GM21717 (cell line): ENCODE results near the gene RPS19BP1.

Experiments used
- ATAC-seq: cut with Tn5 transposase; IDR thresholded peaks from one replicate; pipeline ENCODE4 v1.9.1; 2021; ENCODE audit warnings: mild to moderate bottlenecking, moderate library complexity; ENCODE audit not compliant: unreplicated experiment

Gene RPS19BP1

GRCh38 chr22:39559456-39560105 lies 27.0 kb upstream of the RPS19BP1 start:
- ATAC-seq = no peak

- ATAC-seq = no peak
Measured at GRCh38 chr22:39558950-39559349, 26.4 kb upstream of the RPS19BP1 start.

GRCh38 chr22:39558254-39558727 lies 25.7 kb upstream of the RPS19BP1 start:
- ATAC-seq = no peak

GRCh38 chr22:39556970-39557841 lies 24.7 kb upstream of the RPS19BP1 start:
- no peak for ATAC-seq

GRCh38 chr22:39554151-39554550 lies 21.6 kb upstream of the RPS19BP1 start:
- ATAC-seq = no peak

- ATAC-seq = no peak
Measured at GRCh38 chr22:39553429-39553828, 20.9 kb upstream of the RPS19BP1 start.

GRCh38 chr22:39547587-39547947 lies 15.0 kb upstream of the RPS19BP1 start:
- no peak for ATAC-seq

GRCh38 chr22:39546889-39547586 lies 14.5 kb upstream of the RPS19BP1 start:
- ATAC-seq = no peak

- no peak for ATAC-seq
Measured at GRCh38 chr22:39545386-39546365, 13.1 kb upstream of the RPS19BP1 start.

- ATAC-seq = no peak
Measured at GRCh38 chr22:39543095-39543494, 10.5 kb upstream of the RPS19BP1 start.

- no peak for ATAC-seq
Measured at GRCh38 chr22:39537975-39538374, 5.4 kb upstream of the RPS19BP1 start.

- no peak for ATAC-seq
Measured at GRCh38 chr22:39536711-39537110, 4.2 kb upstream of the RPS19BP1 start.

- ATAC-seq = no peak
Measured at GRCh38 chr22:39535831-39536449, 3.4 kb upstream of the RPS19BP1 start.

GRCh38 chr22:39535357-39535725 lies 2.8 kb upstream of the RPS19BP1 start:
- no peak for ATAC-seq

- no peak for ATAC-seq
Measured at GRCh38 chr22:39534591-39535356, 2.2 kb upstream of the RPS19BP1 start.

GRCh38 chr22:39534092-39534506 lies 1.6 kb upstream of the RPS19BP1 start:
- no peak for ATAC-seq

- ATAC-seq = no peak
Measured at GRCh38 chr22:39530692-39531331, 1.7 kb downstream of the RPS19BP1 start.

- no peak for ATAC-seq
Measured at GRCh38 chr22:39530116-39530515, 2.4 kb downstream of the RPS19BP1 start.

GRCh38 chr22:39529487-39529851 lies 3.1 kb downstream of the RPS19BP1 start:
- no peak for ATAC-seq
